PFSK-1 (cell line): ENCODE results near the gene SPAG6.

Experiments
- POLR2AphosphoS5 ChIP-seq: IDR thresholded peaks from 2 replicates; pipeline ENCODE4 v1.6.1; 2012; ENCODE audit warnings: low read depth, mild to moderate bottlenecking, control low read depth, low read length, moderate library complexity
- SIN3A ChIP-seq: IDR thresholded peaks from 2 replicates; pipeline ENCODE4 v1.6.1; 2012; ENCODE audit warnings: mild to moderate bottlenecking, low read length, moderate library complexity, borderline replicate concordance; ENCODE audit not compliant: insufficient read depth
- TAF1 ChIP-seq: IDR thresholded peaks from 2 replicates; pipeline ENCODE4 v1.6.1; 2012; ENCODE audit warnings: low read length, control low read depth, borderline replicate concordance; ENCODE audit not compliant: insufficient read depth
- TF ChIP-seq, protein P1 (sequence below), 2 experiments: IDR thresholded peaks; 2 replicates each; pipeline versions ENCODE4 v1.6.1 to v1.8.0; 2011 to 2012; ENCODE audit warnings: low read depth in 2 of 2, low read length in 2 of 2, control low read depth in 1 of 2, inconsistent platforms in 1 of 2, mild to moderate bottlenecking in 1 of 2, moderate library complexity in 1 of 2; ENCODE audit not compliant: insufficient read depth in 1 of 2

DNA sequence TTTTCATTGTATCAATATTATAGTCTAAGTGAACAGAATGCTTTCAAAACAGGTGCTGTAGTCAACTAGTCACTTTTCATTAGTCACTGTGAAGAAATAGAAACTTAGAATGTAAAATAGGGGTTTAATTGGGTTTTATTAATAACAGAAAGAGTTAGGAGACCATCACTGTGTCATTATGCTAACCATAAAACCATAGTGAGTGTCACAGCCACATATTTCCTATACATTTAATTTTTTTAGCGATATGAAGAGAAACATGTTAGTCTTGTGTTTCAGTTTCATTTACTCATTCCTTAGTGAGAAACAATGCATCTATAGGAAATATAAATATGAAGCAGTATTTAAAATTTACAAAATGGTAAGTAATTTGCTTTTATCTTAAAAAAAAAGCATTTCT lies 22.2 kb downstream of the SPAG6 start:
- TF ChIP-seq POLR2AphosphoS5 (no peak), SIN3A (no peak), TAF1 (no peak)
- TF ChIP-seq, protein P1, sequence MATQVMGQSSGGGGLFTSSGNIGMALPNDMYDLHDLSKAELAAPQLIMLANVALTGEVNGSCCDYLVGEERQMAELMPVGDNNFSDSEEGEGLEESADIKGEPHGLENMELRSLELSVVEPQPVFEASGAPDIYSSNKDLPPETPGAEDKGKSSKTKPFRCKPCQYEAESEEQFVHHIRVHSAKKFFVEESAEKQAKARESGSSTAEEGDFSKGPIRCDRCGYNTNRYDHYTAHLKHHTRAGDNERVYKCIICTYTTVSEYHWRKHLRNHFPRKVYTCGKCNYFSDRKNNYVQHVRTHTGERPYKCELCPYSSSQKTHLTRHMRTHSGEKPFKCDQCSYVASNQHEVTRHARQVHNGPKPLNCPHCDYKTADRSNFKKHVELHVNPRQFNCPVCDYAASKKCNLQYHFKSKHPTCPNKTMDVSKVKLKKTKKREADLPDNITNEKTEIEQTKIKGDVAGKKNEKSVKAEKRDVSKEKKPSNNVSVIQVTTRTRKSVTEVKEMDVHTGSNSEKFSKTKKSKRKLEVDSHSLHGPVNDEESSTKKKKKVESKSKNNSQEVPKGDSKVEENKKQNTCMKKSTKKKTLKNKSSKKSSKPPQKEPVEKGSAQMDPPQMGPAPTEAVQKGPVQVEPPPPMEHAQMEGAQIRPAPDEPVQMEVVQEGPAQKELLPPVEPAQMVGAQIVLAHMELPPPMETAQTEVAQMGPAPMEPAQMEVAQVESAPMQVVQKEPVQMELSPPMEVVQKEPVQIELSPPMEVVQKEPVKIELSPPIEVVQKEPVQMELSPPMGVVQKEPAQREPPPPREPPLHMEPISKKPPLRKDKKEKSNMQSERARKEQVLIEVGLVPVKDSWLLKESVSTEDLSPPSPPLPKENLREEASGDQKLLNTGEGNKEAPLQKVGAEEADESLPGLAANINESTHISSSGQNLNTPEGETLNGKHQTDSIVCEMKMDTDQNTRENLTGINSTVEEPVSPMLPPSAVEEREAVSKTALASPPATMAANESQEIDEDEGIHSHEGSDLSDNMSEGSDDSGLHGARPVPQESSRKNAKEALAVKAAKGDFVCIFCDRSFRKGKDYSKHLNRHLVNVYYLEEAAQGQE (IDR thresholded peaks at IDR 0.05; ENCODE audit: insufficient read depth in 1 of 2, low read depth in 2 of 2, low read length in 2 of 2) = no peak
